Type B pancreatic cell (in vitro differentiated cells): Measurements from ENCODE around the gene RAB40C. TPM values are rescaled to one million over a fixed set of nuclear protein-coding genes. Genes with fewer than 3 reads are reported as not detected.

Experiments
- DNase-seq: peaks from one replicate; pipeline ENCODE4 v3.0.0; 2021; ENCODE audit warnings: mixed read lengths; ENCODE audit not compliant: unreplicated experiment; ENCODE audit errors: extremely low spot score
- H3K27ac Mint-ChIP-seq: 2 replicates; pipeline ENCODE4 v1.8.0; 2021; ENCODE audit warnings: mild to moderate bottlenecking, mixed read lengths
- H3K27me3 Mint-ChIP-seq: 2 replicates; pipeline ENCODE4 v1.8.0; 2021; ENCODE audit warnings: mixed read lengths
- H3K36me3 Mint-ChIP-seq: 2 replicates; pipeline ENCODE4 v1.8.0; 2021; ENCODE audit warnings: mixed read lengths
- H3K4me1 Mint-ChIP-seq: one replicate; pipeline ENCODE4 v1.8.0; 2021; ENCODE audit warnings: mixed read lengths; ENCODE audit not compliant: unreplicated experiment
- H3K4me3 Mint-ChIP-seq: 2 replicates; pipeline ENCODE4 v1.8.0; 2021; ENCODE audit warnings: mild to moderate bottlenecking, mixed read lengths
- H3K9me3 Mint-ChIP-seq: 2 replicates; pipeline ENCODE4 v1.8.0; 2021; ENCODE audit warnings: mixed read lengths
- CTCF ChIP-seq: fragments of 200-600 bp; sonication (generic); conservative IDR thresholded peaks from 2 replicates; pipeline ENCODE4 v1.5.0; 2021; ENCODE audit warnings: antibody characterized with exemption, mild to moderate bottlenecking
- total RNA-seq: library from RNA; stranded (reverse); gene quantifications from 2 replicates; pipeline ENCODE4 v1.2.1, GENCODE V29; 2021; ENCODE audit warnings: low replicate concordance

RAB40C gene
- total RNA-seq, 1 donor from 2014 or later, result 26.5 TPM

GRCh38 chr16:667780-668518, 78.1 kb downstream of the RAB40C start, which contains the start of gene RHOT2:
RHOT2 (plus strand) TSS chr16:668132; CDS start chr16:668200, 68 bp downstream.
- TF ChIP-seq CTCF, result peak; percentile 89
- H3K4me3 Mint-ChIP-seq, result peak within 1 kb of the TSS; percentile 82
- H3K27ac Mint-ChIP-seq, result peak within 1 kb of the TSS; percentile 59
- H3K4me1 Mint-ChIP-seq, result peaks cover 4% of the 10 kb centered on the region
- no peaks in the 10 kb centered on the region for H3K9me3 Mint-ChIP-seq
- no peaks in the 10 kb centered on the region for H3K27me3 Mint-ChIP-seq
- no peaks in the 10 kb centered on the region for H3K36me3 Mint-ChIP-seq
- peak; percentile 94 for DNase-seq

GRCh38 chr16:668519-669171, 78.8 kb downstream of the RAB40C start:
- no peak for DNase-seq
- no peak overlapping the region for H3K27ac Mint-ChIP-seq
- peaks cover 4% of the 10 kb centered on the region for H3K4me1 Mint-ChIP-seq
- TF ChIP-seq CTCF, result no peak
- H3K27me3 Mint-ChIP-seq, result no peaks in the 10 kb centered on the region
- peak overlapping the region; percentile 79 for H3K4me3 Mint-ChIP-seq
- no peaks in the 10 kb centered on the region for H3K9me3 Mint-ChIP-seq
- no peaks in the 10 kb centered on the region for H3K36me3 Mint-ChIP-seq

- Mint-ChIP-seq H3K27ac (no peak overlapping the region), H3K27me3 (no peaks in the 10 kb centered on the region), H3K4me3 (peak overlapping the region; percentile 60), H3K4me1 (peaks cover 4% of the 10 kb centered on the region), H3K9me3 (no peaks in the 10 kb centered on the region), H3K36me3 (no peaks in the 10 kb centered on the region)
- DNase-seq, result no peak
- TF ChIP-seq CTCF, result no peak
These were observed 79.8 kb downstream of the RAB40C start for GRCh38 chr16:669666-670065.

- peak overlapping the region; percentile 5 for H3K4me3 Mint-ChIP-seq
- peaks cover 5% of the 10 kb centered on the region for H3K27me3 Mint-ChIP-seq
- peaks cover 4% of the 10 kb centered on the region for H3K4me1 Mint-ChIP-seq
- H3K9me3 Mint-ChIP-seq, result no peaks in the 10 kb centered on the region
- no peak for TF ChIP-seq CTCF
- no peak overlapping the region for H3K27ac Mint-ChIP-seq
- DNase-seq, result no peak
- no peaks in the 10 kb centered on the region for H3K36me3 Mint-ChIP-seq
These were observed 80.9 kb downstream of the RAB40C start for GRCh38 chr16:670485-671352.

- H3K4me3 Mint-ChIP-seq, result no peak overlapping the region
- H3K36me3 Mint-ChIP-seq, result no peaks in the 10 kb centered on the region
- H3K4me1 Mint-ChIP-seq, result peaks cover 4% of the 10 kb centered on the region
- DNase-seq, result no peak
- no peak overlapping the region for H3K27ac Mint-ChIP-seq
- H3K9me3 Mint-ChIP-seq, result no peaks in the 10 kb centered on the region
- peaks cover 5% of the 10 kb centered on the region for H3K27me3 Mint-ChIP-seq
- no peak for TF ChIP-seq CTCF
These were observed 81.7 kb downstream of the RAB40C start for GRCh38 chr16:671353-672131.
